Loucy (cell line): Measurements from ENCODE around the gene SLC26A8.

Source experiments
- H2AFZ ChIP-seq: fragments of 200-600 bp; sonication (generic); 2 replicates; pipeline ENCODE4 v1.6.0; 2016; ENCODE audit warnings: antibody characterized with exemption, mild to moderate bottlenecking, low read length, moderate library complexity
- H3F3A ChIP-seq: fragments of 200-600 bp; 2 replicates; pipeline ENCODE4 v1.6.0; 2016; ENCODE audit warnings: antibody characterized with exemption, low read depth, mild to moderate bottlenecking
- H3K27me3 ChIP-seq: fragments of 200-600 bp; sonication (generic); 2 replicates; pipeline ENCODE4 v1.6.1; 2014; ENCODE audit warnings: low read length, mild to moderate bottlenecking; ENCODE audit not compliant: insufficient read depth, poor library complexity, severe bottlenecking
- H3K36me3 ChIP-seq: fragments of 200-600 bp; sonication (generic); 2 replicates; pipeline ENCODE4 v1.6.1; 2016; ENCODE audit warnings: low read length; ENCODE audit not compliant: insufficient read depth
- H3K4me1 ChIP-seq: fragments of 200-600 bp; sonication (generic); 2 replicates; pipeline ENCODE4 v1.5.1; 2014; ENCODE audit warnings: low read length, mild to moderate bottlenecking; ENCODE audit not compliant: insufficient read depth, poor library complexity, severe bottlenecking
- H3K4me2 ChIP-seq: fragments of 200-600 bp; sonication (generic); 2 replicates; pipeline ENCODE4 v1.6.0; 2014; ENCODE audit warnings: antibody characterized with exemption, low read length, low read depth, mild to moderate bottlenecking; ENCODE audit not compliant: poor library complexity, severe bottlenecking
- H3K4me3 ChIP-seq: fragments of 200-600 bp; sonication (generic); 2 replicates; pipeline ENCODE4 v1.5.1; 2014; ENCODE audit warnings: low read length, mild to moderate bottlenecking, mixed read lengths; ENCODE audit not compliant: poor library complexity, severe bottlenecking
- H3K79me2 ChIP-seq: fragments of 200-600 bp; sonication (generic); 2 replicates; pipeline ENCODE4 v1.6.1; 2014; ENCODE audit warnings: low read length; ENCODE audit not compliant: insufficient read depth
- H3K9ac ChIP-seq: fragments of 200-600 bp; sonication (generic); 2 replicates; pipeline ENCODE4 v1.6.0; 2014; ENCODE audit warnings: mild to moderate bottlenecking, low read depth, low read length, moderate library complexity; ENCODE audit not compliant: poor library complexity, severe bottlenecking
- H3K9me2 ChIP-seq: fragments of 200-600 bp; sonication (generic); replicated peaks from 2 replicates; pipeline ENCODE4 v1.6.1; 2016; ENCODE audit warnings: low read depth, low read length, mixed read lengths
- H3K9me3 ChIP-seq: fragments of 200-600 bp; sonication (generic); 2 replicates; pipeline ENCODE4 v1.6.1; 2014; ENCODE audit warnings: mild to moderate bottlenecking, antibody characterized with exemption, low read length, low read depth; ENCODE audit not compliant: insufficient read depth
- H4K20me1 ChIP-seq: fragments of 200-600 bp; sonication (generic); 2 replicates; pipeline ENCODE4 v1.6.0; 2014; ENCODE audit warnings: antibody characterized with exemption, low read length, mild to moderate bottlenecking; ENCODE audit not compliant: insufficient read depth, poor library complexity, severe bottlenecking
- CTCF ChIP-seq: fragments of 200-600 bp; sonication (generic); conservative IDR thresholded peaks from 2 replicates; pipeline ENCODE4 v1.5.1; 2014; ENCODE audit warnings: mild to moderate bottlenecking, antibody characterized with exemption, low read length
- EZH2phosphoT487 ChIP-seq: fragments of 200-600 bp; IDR thresholded peaks from 2 replicates; pipeline ENCODE4 v1.6.1; 2018; ENCODE audit warnings: antibody characterized with exemption, mild to moderate bottlenecking, moderate library complexity, borderline replicate concordance

The SLC26A8 gene

GRCh38 chr6:36061236-36061635, 36.8 kb upstream of the SLC26A8 start:
- TF ChIP-seq CTCF (no peak), EZH2phosphoT487 (no peak)

GRCh38 chr6:36056178-36056577, 31.7 kb upstream of the SLC26A8 start:
- Histone ChIP-seq H4K20me1 (peaks cover 100% of the 10 kb centered on the region), H3F3A (no peaks in the 10 kb centered on the region), H2AFZ (no peak overlapping the region), H3K9me2 (no peaks in the 10 kb centered on the region), H3K79me2 (peaks cover 97% of the 10 kb centered on the region), H3K27me3 (no peaks in the 10 kb centered on the region), H3K4me1 (peaks cover 12% of the 10 kb centered on the region), H3K4me3 (no peak overlapping the region), H3K9me3 (no peaks in the 10 kb centered on the region), H3K4me2 (no peak overlapping the region), H3K9ac (no peak overlapping the region), H3K36me3 (peaks cover 92% of the 10 kb centered on the region)
- no peak for TF ChIP-seq CTCF
- TF ChIP-seq EZH2phosphoT487, result no peak

More at GRCh38 chr6:36061236-36061635, 36.8 kb upstream of the SLC26A8 start:
- Histone ChIP-seq H3K27me3 (no peaks in the 10 kb centered on the region), H3K9me3 (no peaks in the 10 kb centered on the region), H3K4me1 (peaks cover 11% of the 10 kb centered on the region), H4K20me1 (peaks cover 98% of the 10 kb centered on the region), H3K9ac (no peak overlapping the region), H3K4me2 (no peak overlapping the region), H2AFZ (no peak overlapping the region), H3K79me2 (peaks cover 98% of the 10 kb centered on the region), H3K36me3 (peaks cover 93% of the 10 kb centered on the region), H3K9me2 (no peaks in the 10 kb centered on the region), H3K4me3 (no peak overlapping the region), H3F3A (no peaks in the 10 kb centered on the region)

- H3K27me3 ChIP-seq, result no peaks in the 10 kb centered on the region
- no peaks in the 10 kb centered on the region for H3K9me3 ChIP-seq
- H3F3A ChIP-seq, result no peaks in the 10 kb centered on the region
- H4K20me1 ChIP-seq, result peaks cover 99% of the 10 kb centered on the region
- no peaks in the 10 kb centered on the region for H3K9me2 ChIP-seq
- TF ChIP-seq CTCF (no peak), EZH2phosphoT487 (no peak)
- no peak overlapping the region for H3K4me2 ChIP-seq
- no peak overlapping the region for H2AFZ ChIP-seq
- no peak overlapping the region for H3K4me3 ChIP-seq
- H3K4me1 ChIP-seq, result peaks cover 18% of the 10 kb centered on the region
- no peak overlapping the region for H3K9ac ChIP-seq
- H3K36me3 ChIP-seq, result peaks cover 80% of the 10 kb centered on the region
- peaks cover 97% of the 10 kb centered on the region for H3K79me2 ChIP-seq
Observed at GRCh38 chr6:36054956-36055355, 30.5 kb upstream of the SLC26A8 start.
